IPS DF 19.7 (cell line): Measurements from ENCODE around the gene MAGEB1.

ENCODE experiments used
- DNase-seq: peaks from one replicate; pipeline ENCODE4 v3.0.0-alpha.2; 2013; ENCODE audit warnings: low read depth, low spot score

Gene MAGEB1

GRCh38 chrX:30296408-30297254 lies 49.7 kb downstream of the MAGEB1 start:
- no peak for DNase-seq

GRCh38 chrX:30301208-30301607 lies 54.3 kb downstream of the MAGEB1 start:
- DNase-seq, result no peak
